IMR-90 (cell line): Measurements from ENCODE around the gene GPR142. TPM values are rescaled to one million over a fixed set of nuclear protein-coding genes. Genes with fewer than 3 reads are reported as not detected.

Experiments used
- ATAC-seq: fragments of 200-7000 bp; cut with Tn5 transposase; 2 replicates; pipeline ENCODE4 v1.9.1; 2020; ENCODE audit warnings: low read depth, mild to moderate bottlenecking, moderate library complexity
- BruUV-seq: library from RNA; stranded (reverse); fragments of 400-500 nt; replicated peaks from 2 replicates; lab custom pipeline; 2021; lab: Mats Ljungman, UMichigan
- CTCF ChIA-PET: fragments of 300-600 bp; formaldehyde crosslinking; extraction: SDS; loops from one replicate; lab custom pipeline; 2021; ENCODE audit warnings: antibody characterized with exemption; lab: Yijun Ruan, JAX
- POLR2A ChIA-PET: fragments of 300-600 bp; sonication (Branson Sonifier 250); formaldehyde crosslinking; loops from one replicate; lab custom pipeline; 2022; ENCODE audit warnings: antibody characterized with exemption; ENCODE audit not compliant: unreplicated experiment; lab: Charles Lee
- DNase-seq: peaks from one replicate; pipeline ENCODE4 v3.0.0; 2013
- H2AFZ ChIP-seq: replicated peaks from 2 replicates; pipeline ENCODE3; 2013; ENCODE audit warnings: low read length, mild to moderate bottlenecking; ENCODE audit not compliant: poor library complexity
- H2AK5ac ChIP-seq: 2 replicates; pipeline ENCODE4 v1.6.1; 2013; ENCODE audit warnings: low read depth, low read length, inconsistent platforms
- H2AK9ac ChIP-seq: replicated peaks from 2 replicates; pipeline ENCODE3; 2013; ENCODE audit warnings: mild to moderate bottlenecking, low read depth, low read length, moderate library complexity; ENCODE audit not compliant: poor library complexity
- H2BK120ac ChIP-seq: 2 replicates; pipeline ENCODE4 v1.6.1; 2013; ENCODE audit warnings: low read depth, low read length, inconsistent platforms
- H2BK15ac ChIP-seq: 3 replicates; pipeline ENCODE4 v1.6.1; 2013; ENCODE audit warnings: low read depth, low read length, inconsistent platforms
- H2BK20ac ChIP-seq: 2 replicates; pipeline ENCODE4 v1.6.1; 2013; ENCODE audit warnings: low read depth, mild to moderate bottlenecking, inconsistent platforms, low read length, moderate library complexity
- H2BK5ac ChIP-seq: 2 replicates; pipeline ENCODE4 v1.6.1; 2013; ENCODE audit warnings: mild to moderate bottlenecking, low read depth, low read length, inconsistent platforms; ENCODE audit not compliant: poor library complexity, severe bottlenecking
- H3K14ac ChIP-seq: replicated peaks from 2 replicates; pipeline ENCODE4 v1.6.1; 2013; ENCODE audit warnings: low read depth, low read length, inconsistent platforms
- H3K18ac ChIP-seq: 2 replicates; pipeline ENCODE4 v1.6.1; 2013; ENCODE audit warnings: low read depth, low read length, control low read depth
- H3K23ac ChIP-seq: 2 replicates; pipeline ENCODE4 v1.6.1; 2013; ENCODE audit warnings: low read depth, low read length, inconsistent platforms
- H3K27ac ChIP-seq: 2 replicates; pipeline ENCODE4 v1.5.1; 2013; ENCODE audit warnings: mild to moderate bottlenecking, control low read depth, low read length; ENCODE audit not compliant: insufficient read depth
- H3K27me3 ChIP-seq: 2 replicates; pipeline ENCODE4 v1.6.1; 2013; ENCODE audit warnings: low read length; ENCODE audit not compliant: control insufficient read depth, insufficient read depth
- H3K36me3 ChIP-seq: 2 replicates; pipeline ENCODE4 v1.6.1; 2013; ENCODE audit warnings: low read length, mixed read lengths; ENCODE audit not compliant: control insufficient read depth, insufficient read depth
- H3K4ac ChIP-seq: 2 replicates; pipeline ENCODE4 v1.6.1; 2013; ENCODE audit warnings: low read depth, low read length, inconsistent platforms
- H3K4me1 ChIP-seq: 2 replicates; pipeline ENCODE4 v1.6.1; 2013; ENCODE audit warnings: low read length, mixed read lengths; ENCODE audit not compliant: control insufficient read depth, insufficient read depth
- H3K4me2 ChIP-seq: 2 replicates; pipeline ENCODE4 v1.6.1; 2013; ENCODE audit warnings: low read depth, mild to moderate bottlenecking, control low read depth, low read length, moderate library complexity
- H3K4me3 ChIP-seq: 2 replicates; pipeline ENCODE4 v1.5.1; 2013; ENCODE audit warnings: low read depth, mild to moderate bottlenecking, control low read depth, low read length, moderate library complexity; ENCODE audit not compliant: insufficient read depth
- H3K56ac ChIP-seq: 2 replicates; pipeline ENCODE4 v1.6.1; 2013; ENCODE audit warnings: low read length, inconsistent platforms; ENCODE audit not compliant: insufficient read depth; ENCODE audit errors: extremely low read depth
- H3K79me1 ChIP-seq, 2 experiments: 2 replicates each; pipeline ENCODE4 v1.6.1; 2013; ENCODE audit warnings: low read length in 2 of 2, inconsistent platforms in 1 of 2, low read depth in 1 of 2
- H3K9ac ChIP-seq: 2 replicates; pipeline ENCODE4 v1.6.1; 2013; ENCODE audit warnings: low read depth, low read length, control low read depth
- H3K9me1 ChIP-seq: 2 replicates; pipeline ENCODE4 v1.6.1; 2013; ENCODE audit warnings: low read length, inconsistent platforms; ENCODE audit not compliant: insufficient read depth
- H3K9me3 ChIP-seq: 2 replicates; pipeline ENCODE4 v1.6.1; 2013; ENCODE audit warnings: low read length; ENCODE audit not compliant: control insufficient read depth, insufficient read depth
- H4K20me1 ChIP-seq: 2 replicates; pipeline ENCODE4 v1.6.1; 2013; ENCODE audit warnings: low read length, inconsistent platforms; ENCODE audit not compliant: insufficient read depth
- H4K5ac ChIP-seq: 2 replicates; pipeline ENCODE4 v1.6.1; 2013; ENCODE audit warnings: mild to moderate bottlenecking, low read depth, low read length, control low read depth
- H4K8ac ChIP-seq, 2 experiments: 2 replicates each; pipeline ENCODE4 v1.6.1; 2013; ENCODE audit warnings: low read depth in 2 of 2, low read length in 2 of 2, control low read depth in 1 of 2, inconsistent platforms in 1 of 2
- H4K91ac ChIP-seq: 2 replicates; pipeline ENCODE4 v1.6.1; 2013; ENCODE audit warnings: low read depth, low read length, inconsistent platforms; ENCODE audit not compliant: insufficient read depth
- POLR2A ChIP-seq: IDR thresholded peaks from 2 replicates; pipeline ENCODE4 v1.6.1; 2012; ENCODE audit warnings: mild to moderate bottlenecking, low read depth, low read length
- RCOR1 ChIP-seq: IDR thresholded peaks from 2 replicates; pipeline ENCODE4 v1.6.1; 2012; ENCODE audit warnings: mild to moderate bottlenecking, low read length, improper control_type of control experiment; ENCODE audit not compliant: insufficient replicate concordance
- SMC3 ChIP-seq: fragments of 150-350 bp; IDR thresholded peaks from 2 replicates; pipeline ENCODE4 v1.6.1; 2016; ENCODE audit warnings: low read depth, mild to moderate bottlenecking, antibody characterized with exemption, low read length, moderate library complexity
- USF2 ChIP-seq: fragments of 150-350 bp; IDR thresholded peaks from 2 replicates; pipeline ENCODE4 v1.6.1; 2017; ENCODE audit warnings: mild to moderate bottlenecking, antibody characterized with exemption, low read length, low read depth
- WGBS, 2 experiments: methylation state at CpG; one replicate each; pipeline versions ENCODE4 v1.1.5 to v1.1.7; 2013; ENCODE audit warnings: missing lambda C conversion rate in 2 of 2; ENCODE audit not compliant: insufficient read length in 1 of 2; ENCODE audit errors: extremely low coverage in 2 of 2; 5-methylcytosine and 5-hydroxymethylcytosine counted together
- dilution Hi-C: fragments of 300-500 bp; cut with HindIII; formaldehyde crosslinking; loops from one replicate; pipeline ENCODE4 v1.14.3; 2018; ENCODE audit warnings: low sequenced_read_pairs; ENCODE audit not compliant: unreplicated experiment
- in situ Hi-C: fragments of 300-500 bp; cut with MboI; formaldehyde crosslinking; loops from 3 replicates; pipeline ENCODE4 v1.14.3; 2019; ENCODE audit warnings: low sequenced_read_pairs, inconsistent platforms, mixed read lengths
- intact Hi-C: fragments of 100-400 bp; cut with micrococcal nuclease; formaldehyde crosslinking; loops from 2 replicates; pipeline ENCODE4 v1.10.0; 2022
- polyA plus RNA-seq, 3 experiments: library from polyadenylated mRNA; depleted of rRNA; stranded (reverse); fragments of >200 nt; gene quantifications; 2 replicates each; pipeline ENCODE4 v1.2.3, GENCODE V29; 2012; ENCODE audit warnings: low replicate concordance in 1 of 3
- total RNA-seq: library from RNA; depleted of rRNA; stranded (reverse); fragments of >200 nt; gene quantifications from 2 replicates; pipeline ENCODE4 v1.2.3, GENCODE V29; 2012

The GPR142 gene
- total and polyA plus RNA-seq, 2 of the 4 experiments (the other 2 are of a cell fraction): not detected

GRCh38 chr17:74329378-74329777 is 37.9 kb upstream of the GPR142 start:
- Histone ChIP-seq H2AK9ac (no peak overlapping the region), H2BK5ac (no peak overlapping the region), H3K9me1 (no peaks in the 10 kb centered on the region), H3K4me1 (no peaks in the 10 kb centered on the region), H4K5ac (no peak overlapping the region), H3K36me3 (no peaks in the 10 kb centered on the region), H3K4me3 (no peak overlapping the region), H3K27ac (no peak overlapping the region), H2AFZ (peak overlapping the region; percentile 21), H2BK20ac (no peak overlapping the region), H3K14ac (no peak overlapping the region), H3K79me1 (no peaks in the 10 kb centered on the region), H3K4ac (no peak overlapping the region), H2BK15ac (no peak overlapping the region), H3K18ac (no peak overlapping the region), H3K9me3 (no peaks in the 10 kb centered on the region), H3K9ac (no peak overlapping the region), H4K91ac (no peak overlapping the region), H2AK5ac (no peak overlapping the region), H3K23ac (no peak overlapping the region), H3K4me2 (no peak overlapping the region), H2BK120ac (no peak overlapping the region), H4K20me1 (no peaks in the 10 kb centered on the region), H4K8ac (no peak overlapping the region), H3K56ac (no peak overlapping the region), H3K27me3 (peaks cover 8% of the 10 kb centered on the region)
- ChIA-PET CTCF (no interaction called here), POLR2A (no interaction called here)
- DNase-seq (no peak), ATAC-seq (no peak)
- in situ Hi-C loops (no loop called here), intact Hi-C loops (no loop called here), dilution Hi-C loops (no loop called here)
- TF ChIP-seq USF2: no peak
- no peak for TF ChIP-seq POLR2A
- no peak for TF ChIP-seq RCOR1
- TF ChIP-seq SMC3: no peak
- no TSS peak for BruUV-seq
- 47% methylated on average over 3 of the region's 3 CpGs; no CpG with 5 or more reads in 1 of the 2 experiments for WGBS, 2 experiments
